RWPE2 (cell line): ENCODE data around the gene TRANK1.

Source experiments
- ATAC-seq: fragments of 200-7000 bp; cut with Tn5 transposase; 3 replicates; pipeline ENCODE4 v1.9.1; 2021; ENCODE audit warnings: low read depth
- DNase-seq: peaks from one replicate; pipeline ENCODE4 v3.0.0-alpha.2; 2020; ENCODE audit warnings: low spot score
- H3K27ac ChIP-seq: fragments of 450-650 bp; 2 replicates; pipeline ENCODE4 v1.5.1; 2017; ENCODE audit warnings: mild to moderate bottlenecking; ENCODE audit not compliant: poor library complexity, severe bottlenecking
- H3K27me3 ChIP-seq: fragments of 250-450 bp; sonication (Bioruptor Pico); 2 replicates; pipeline ENCODE4 v1.5.1; 2021; ENCODE audit warnings: mild to moderate bottlenecking, moderate library complexity; ENCODE audit not compliant: insufficient read depth, poor library complexity, severe bottlenecking
- H3K36me3 ChIP-seq: fragments of 250-450 bp; sonication (Bioruptor Pico); 2 replicates; pipeline ENCODE4 v1.5.1; 2020; ENCODE audit warnings: low read depth, mild to moderate bottlenecking, moderate library complexity
- H3K4me1 ChIP-seq: fragments of 250-450 bp; sonication (Bioruptor Pico); 2 replicates; pipeline ENCODE4 v1.5.1; 2021; ENCODE audit warnings: mild to moderate bottlenecking, moderate library complexity; ENCODE audit not compliant: insufficient read depth, poor library complexity, severe bottlenecking
- H3K4me3 ChIP-seq: fragments of 250-450 bp; sonication (Bioruptor Pico); 2 replicates; pipeline ENCODE4 v1.5.1; 2021; ENCODE audit warnings: mild to moderate bottlenecking, moderate library complexity; ENCODE audit not compliant: severe bottlenecking
- H3K9me3 ChIP-seq: fragments of 250-450 bp; sonication (Bioruptor Pico); 2 replicates; pipeline ENCODE4 v1.5.1; 2021; ENCODE audit warnings: mild to moderate bottlenecking, moderate library complexity; ENCODE audit not compliant: severe bottlenecking
- CTCF ChIP-seq: fragments of 450-650 bp; IDR thresholded peaks from one replicate; pipeline ENCODE4 v1.5.1; 2017; ENCODE audit warnings: mild to moderate bottlenecking, moderate library complexity; ENCODE audit not compliant: poor library complexity, severe bottlenecking

The TRANK1 gene

GRCh38 chr3:36859494-36859893, 85.4 kb downstream of the TRANK1 start:
- DNase-seq (no peak), ATAC-seq (no peak)
- no peaks in the 10 kb centered on the region for H3K36me3 ChIP-seq
- H3K4me1 ChIP-seq: no peaks in the 10 kb centered on the region
- no peak overlapping the region for H3K4me3 ChIP-seq
- no peaks in the 10 kb centered on the region for H3K9me3 ChIP-seq
- no peak overlapping the region for H3K27ac ChIP-seq
- TF ChIP-seq CTCF: no peak
- no peaks in the 10 kb centered on the region for H3K27me3 ChIP-seq

- ATAC-seq: no peak
- no peaks in the 10 kb centered on the region for H3K36me3 ChIP-seq
- H3K27ac ChIP-seq: no peak overlapping the region
- no peak for TF ChIP-seq CTCF
- H3K4me1 ChIP-seq: no peaks in the 10 kb centered on the region
- no peaks in the 10 kb centered on the region for H3K9me3 ChIP-seq
- no peak for DNase-seq
- H3K27me3 ChIP-seq: no peaks in the 10 kb centered on the region
- no peak overlapping the region for H3K4me3 ChIP-seq
These were observed 92.8 kb downstream of the TRANK1 start for GRCh38 chr3:36852071-36852470.

DNA sequence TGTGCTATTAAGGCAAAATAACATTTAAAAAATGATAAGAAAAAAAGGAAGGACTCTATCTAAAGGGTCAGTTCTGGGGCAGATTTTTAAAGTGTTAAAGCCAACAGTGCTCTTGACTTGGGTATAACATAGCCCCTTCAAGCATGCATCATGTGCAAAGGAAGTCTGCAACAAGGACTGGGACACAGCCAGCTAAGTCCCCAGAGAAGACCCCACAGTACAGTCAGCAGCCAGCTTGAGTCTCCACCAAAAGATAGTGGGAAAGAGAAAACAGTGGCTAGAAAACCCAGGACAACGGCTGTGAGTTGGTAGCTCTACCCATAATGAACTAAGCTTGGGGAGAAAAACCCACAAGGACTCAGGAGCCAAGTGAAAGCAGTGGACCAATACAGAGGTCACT, 94.1 kb downstream of the TRANK1 start:
- DNase-seq: no peak
- Histone ChIP-seq H3K4me3 (no peak overlapping the region), H3K9me3 (no peaks in the 10 kb centered on the region), H3K27ac (no peak overlapping the region), H3K4me1 (no peaks in the 10 kb centered on the region), H3K36me3 (no peaks in the 10 kb centered on the region), H3K27me3 (no peaks in the 10 kb centered on the region)
- no peak for TF ChIP-seq CTCF
- no peak for ATAC-seq

DNA sequence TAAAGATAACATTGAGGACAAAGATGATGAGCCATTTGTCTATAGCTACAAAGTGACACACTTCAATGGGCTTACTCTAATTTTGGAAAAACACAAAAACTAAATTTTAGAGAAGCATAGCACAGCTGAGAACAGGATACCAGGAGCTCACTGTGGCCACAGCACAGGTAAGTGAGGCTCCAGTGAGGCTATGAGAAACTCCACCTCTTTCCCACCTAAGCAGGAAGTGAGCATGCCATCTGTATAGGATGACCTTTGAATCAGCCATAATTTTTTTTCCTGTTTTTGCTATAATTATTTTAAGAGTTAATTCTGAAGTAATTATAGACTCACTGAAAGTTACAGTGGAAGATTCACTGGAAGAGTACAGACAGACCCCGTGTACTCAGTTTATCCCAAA, 98.4 kb downstream of the TRANK1 start:
- Histone ChIP-seq H3K27me3 (no peaks in the 10 kb centered on the region), H3K36me3 (no peaks in the 10 kb centered on the region), H3K9me3 (no peaks in the 10 kb centered on the region), H3K4me3 (no peak overlapping the region), H3K27ac (no peak overlapping the region), H3K4me1 (no peaks in the 10 kb centered on the region)
- DNase-seq: no peak
- no peak for TF ChIP-seq CTCF
- no peak for ATAC-seq

- peak; percentile 55 for TF ChIP-seq CTCF
- no peaks in the 10 kb centered on the region for H3K36me3 ChIP-seq
- no peaks in the 10 kb centered on the region for H3K27me3 ChIP-seq
- H3K27ac ChIP-seq: no peak overlapping the region
- ATAC-seq: peak; percentile 42; the same call in 1 of the 3 replicates
- no peak overlapping the region for H3K4me3 ChIP-seq
- no peak for DNase-seq
- no peaks in the 10 kb centered on the region for H3K4me1 ChIP-seq
- H3K9me3 ChIP-seq: no peaks in the 10 kb centered on the region
These were observed 101.5 kb downstream of the TRANK1 start for GRCh38 chr3:36843065-36844051.
